PC-9 (cell line): ENCODE measurements around the gene AGTPBP1. TPM values are rescaled to one million over a fixed set of nuclear protein-coding genes. Genes with fewer than 3 reads are reported as not detected.

Experiments
- BruUV-seq: library from RNA; stranded (reverse); fragments of 400-500 nt; replicated peaks from 2 replicates; lab custom pipeline; 2021; lab: Mats Ljungman, UMichigan
- CTCF ChIA-PET: fragments of 300-600 bp; sonication (Branson Sonifier 250); formaldehyde crosslinking; loops from one replicate; lab custom pipeline; 2022; ENCODE audit warnings: antibody characterized with exemption; lab: Charles Lee
- POLR2A ChIA-PET: fragments of 300-600 bp; sonication (Branson Sonifier 250); formaldehyde crosslinking; loops from one replicate; lab custom pipeline; 2022; ENCODE audit warnings: antibody characterized with exemption; ENCODE audit not compliant: unreplicated experiment; lab: Charles Lee
- DNase-seq, 2 experiments: peaks; one replicate each; pipeline versions ENCODE4 v3.0.0 to v3.0.0-alpha.2; 2015 to 2022; ENCODE audit warnings: mixed read lengths in 1 of 2
- H2AFZ ChIP-seq: fragments of 200-600 bp; sonication (generic); 2 replicates; pipeline ENCODE4 v1.8.1; 2017; ENCODE audit warnings: antibody characterized with exemption
- H3F3A ChIP-seq: fragments of 200-600 bp; sonication (generic); 2 replicates; pipeline ENCODE4 v1.8.1; 2017; ENCODE audit warnings: antibody characterized with exemption, mild to moderate bottlenecking, low read depth; ENCODE audit not compliant: insufficient read depth
- H3K27ac ChIP-seq: fragments of 200-600 bp; sonication (generic); 2 replicates; pipeline ENCODE4 v1.6.1; 2016; ENCODE audit warnings: mixed run types
- H3K27me3 ChIP-seq: fragments of 200-600 bp; sonication (generic); 2 replicates; pipeline ENCODE4 v1.6.1; 2016; ENCODE audit warnings: low read depth, mixed run types; ENCODE audit not compliant: insufficient read depth
- H3K36me3 ChIP-seq: fragments of 200-600 bp; sonication (generic); 2 replicates; pipeline ENCODE4 v1.6.1; 2016; ENCODE audit warnings: low read depth, mixed run types
- H3K4me1 ChIP-seq: fragments of 200-600 bp; sonication (generic); replicated peaks from 2 replicates; pipeline ENCODE4 v1.6.1; 2016; ENCODE audit warnings: mixed run types; ENCODE audit not compliant: insufficient read depth
- H3K4me2 ChIP-seq: fragments of 200-600 bp; sonication (generic); 2 replicates; pipeline ENCODE4 v1.6.1; 2017; ENCODE audit warnings: mixed run types
- H3K4me3 ChIP-seq: fragments of 200-600 bp; sonication (generic); 2 replicates; pipeline ENCODE4 v1.6.1; 2016; ENCODE audit warnings: mixed run types
- H3K79me2 ChIP-seq: fragments of 200-600 bp; sonication (generic); 2 replicates; pipeline ENCODE4 v1.6.1; 2017; ENCODE audit warnings: low read depth, mixed run types
- H3K9me2 ChIP-seq: fragments of 200-600 bp; sonication (generic); 2 replicates; pipeline ENCODE4 v1.8.1; 2017; ENCODE audit warnings: mild to moderate bottlenecking; ENCODE audit not compliant: insufficient read depth
- H3K9me3 ChIP-seq: fragments of 200-600 bp; sonication (generic); 2 replicates; pipeline ENCODE4 v1.8.1; 2016; ENCODE audit warnings: low read depth; ENCODE audit not compliant: insufficient read depth
- H4K20me1 ChIP-seq: fragments of 200-600 bp; sonication (generic); 2 replicates; pipeline ENCODE4 v1.8.1; 2017; ENCODE audit not compliant: insufficient read depth
- EZH2 ChIP-seq: fragments of 200-600 bp; sonication (generic); IDR thresholded peaks from 2 replicates; pipeline ENCODE4 v1.8.0; 2017; ENCODE audit warnings: antibody characterized with exemption, low read depth
- intact Hi-C: fragments of 100-400 bp; cut with micrococcal nuclease; formaldehyde crosslinking; loops from one replicate; pipeline ENCODE4 v1.10.0; 2022; ENCODE audit not compliant: unreplicated experiment
- total RNA-seq: library from RNA; stranded (reverse); gene quantifications from 2 replicates; pipeline ENCODE4 v1.2.3, GENCODE V29; 2021
- TF ChIP-seq, protein P1 (sequence below): fragments of 200-600 bp; sonication (generic); conservative IDR thresholded peaks from 2 replicates; pipeline ENCODE4 v1.6.1; 2017; ENCODE audit warnings: mixed run types, antibody characterized with exemption, mild to moderate bottlenecking, moderate library complexity

AGTPBP1 gene
- total RNA-seq, 1 experiment from 2014 or later: 19.8 TPM

DNA sequence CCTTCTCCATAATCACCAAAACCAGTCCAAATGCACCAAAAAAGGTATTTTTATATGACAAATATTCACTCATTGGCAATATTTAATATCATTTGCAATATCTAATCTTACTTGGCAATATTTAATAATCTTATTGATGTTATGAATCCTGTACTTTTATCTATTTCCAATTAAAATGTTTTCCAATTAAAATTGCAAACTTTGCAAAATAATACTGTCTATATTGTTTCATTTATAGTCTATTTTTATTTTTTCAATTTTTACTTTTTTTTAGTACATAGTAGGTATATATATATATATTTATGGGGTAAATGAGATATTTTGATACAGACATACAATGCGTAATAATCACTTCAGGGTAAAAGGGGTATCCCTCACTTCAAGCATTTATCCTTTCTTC lies 109.9 kb downstream of the AGTPBP1 start:
- Histone ChIP-seq H3F3A (no peaks in the 10 kb centered on the region), H2AFZ (no peak overlapping the region), H3K27ac (no peak overlapping the region), H4K20me1 (no peaks in the 10 kb centered on the region), H3K4me1 (no peaks in the 10 kb centered on the region), H3K9me3 (no peaks in the 10 kb centered on the region), H3K79me2 (no peaks in the 10 kb centered on the region), H3K36me3 (no peaks in the 10 kb centered on the region), H3K9me2 (no peaks in the 10 kb centered on the region), H3K27me3 (no peaks in the 10 kb centered on the region), H3K4me2 (no peak overlapping the region), H3K4me3 (no peak overlapping the region)
- CTCF ChIA-PET: no interaction called here
- TF ChIP-seq, protein P1, sequence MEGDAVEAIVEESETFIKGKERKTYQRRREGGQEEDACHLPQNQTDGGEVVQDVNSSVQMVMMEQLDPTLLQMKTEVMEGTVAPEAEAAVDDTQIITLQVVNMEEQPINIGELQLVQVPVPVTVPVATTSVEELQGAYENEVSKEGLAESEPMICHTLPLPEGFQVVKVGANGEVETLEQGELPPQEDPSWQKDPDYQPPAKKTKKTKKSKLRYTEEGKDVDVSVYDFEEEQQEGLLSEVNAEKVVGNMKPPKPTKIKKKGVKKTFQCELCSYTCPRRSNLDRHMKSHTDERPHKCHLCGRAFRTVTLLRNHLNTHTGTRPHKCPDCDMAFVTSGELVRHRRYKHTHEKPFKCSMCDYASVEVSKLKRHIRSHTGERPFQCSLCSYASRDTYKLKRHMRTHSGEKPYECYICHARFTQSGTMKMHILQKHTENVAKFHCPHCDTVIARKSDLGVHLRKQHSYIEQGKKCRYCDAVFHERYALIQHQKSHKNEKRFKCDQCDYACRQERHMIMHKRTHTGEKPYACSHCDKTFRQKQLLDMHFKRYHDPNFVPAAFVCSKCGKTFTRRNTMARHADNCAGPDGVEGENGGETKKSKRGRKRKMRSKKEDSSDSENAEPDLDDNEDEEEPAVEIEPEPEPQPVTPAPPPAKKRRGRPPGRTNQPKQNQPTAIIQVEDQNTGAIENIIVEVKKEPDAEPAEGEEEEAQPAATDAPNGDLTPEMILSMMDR: no peak
- TF ChIP-seq EZH2: no peak
- intact Hi-C loops: no loop called here
- POLR2A ChIA-PET: no interaction called here
- no TSS peak for BruUV-seq
- DNase-seq: no peak

DNA sequence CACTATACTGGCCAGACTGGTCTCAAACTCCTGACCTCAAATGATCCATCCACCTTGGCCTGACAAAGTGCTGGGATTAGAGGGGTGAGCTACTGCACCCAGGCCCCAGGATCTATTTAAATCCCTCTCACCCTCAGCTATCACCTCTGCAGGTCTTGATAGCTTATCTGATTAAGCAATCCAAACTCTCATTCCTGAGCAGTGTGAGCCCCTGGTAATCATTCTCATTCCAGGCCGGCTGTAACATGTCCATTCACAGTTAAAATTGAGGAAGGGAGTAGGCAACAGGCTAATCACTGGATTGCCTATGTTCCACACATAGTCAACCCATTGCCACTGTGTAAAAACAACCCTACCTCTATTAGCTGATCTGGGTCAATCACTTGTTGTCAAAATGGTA lies 111.1 kb downstream of the AGTPBP1 start:
- no peaks in the 10 kb centered on the region for H3K27me3 ChIP-seq
- ChIA-PET CTCF (no interaction called here), POLR2A (no interaction called here)
- H3K36me3 ChIP-seq: no peaks in the 10 kb centered on the region
- no peak overlapping the region for H3K4me2 ChIP-seq
- no TSS peak for BruUV-seq
- H3K9me2 ChIP-seq: no peaks in the 10 kb centered on the region
- no peak overlapping the region for H3K27ac ChIP-seq
- H3K4me1 ChIP-seq: no peaks in the 10 kb centered on the region
- no peaks in the 10 kb centered on the region for H4K20me1 ChIP-seq
- no peaks in the 10 kb centered on the region for H3F3A ChIP-seq
- TF ChIP-seq, protein P1: no peak
- no peak for TF ChIP-seq EZH2
- H3K9me3 ChIP-seq: no peaks in the 10 kb centered on the region
- no peaks in the 10 kb centered on the region for H3K79me2 ChIP-seq
- no peak overlapping the region for H2AFZ ChIP-seq
- no peak overlapping the region for H3K4me3 ChIP-seq
- DNase-seq: no peak
- intact Hi-C loops: no loop called here

DNA sequence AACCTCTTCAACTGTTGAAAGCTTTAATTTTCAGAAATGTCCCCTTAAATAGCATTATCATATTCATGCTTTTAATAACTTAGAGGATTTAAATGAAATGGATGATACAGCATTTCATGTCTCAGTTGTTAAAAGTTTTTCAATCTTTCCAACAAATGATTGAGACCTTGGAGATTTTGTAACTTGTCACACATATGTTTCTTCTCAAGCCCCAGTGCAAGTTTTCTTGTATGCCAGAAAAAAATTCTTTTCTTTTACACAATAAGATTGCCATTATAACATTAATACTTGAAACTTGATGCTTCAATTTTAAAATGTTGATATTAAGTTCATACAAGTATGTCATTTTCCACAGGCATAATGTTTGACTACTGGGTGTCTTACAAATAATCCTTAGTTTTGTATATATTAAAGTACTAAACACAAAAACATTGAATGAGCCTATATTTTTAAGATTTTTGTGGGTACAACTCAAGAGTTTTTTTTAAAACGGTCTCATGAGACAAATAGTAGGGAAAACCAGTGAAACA lies 124.5 kb downstream of the AGTPBP1 start:
- no peaks in the 10 kb centered on the region for H3K27me3 ChIP-seq
- no peak overlapping the region for H3K27ac ChIP-seq
- intact Hi-C loops: loop anchor here (10.0 kb wide), 1 partner anchor 262 kb away; no protein-coding TSS in a partner anchor
- no TSS peak for BruUV-seq
- CTCF ChIA-PET: no interaction called here
- H3K4me2 ChIP-seq: no peak overlapping the region
- no peak overlapping the region for H2AFZ ChIP-seq
- no peak overlapping the region for H3K4me3 ChIP-seq
- TF ChIP-seq EZH2: no peak
- TF ChIP-seq, protein P1: no peak
- H3K9me3 ChIP-seq: no peaks in the 10 kb centered on the region
- POLR2A ChIA-PET: no interaction called here
- no peaks in the 10 kb centered on the region for H3K9me2 ChIP-seq
- no peak for DNase-seq
- H3F3A ChIP-seq: no peaks in the 10 kb centered on the region
- no peaks in the 10 kb centered on the region for H3K36me3 ChIP-seq
- H4K20me1 ChIP-seq: no peaks in the 10 kb centered on the region
- H3K4me1 ChIP-seq: no peaks in the 10 kb centered on the region
- no peaks in the 10 kb centered on the region for H3K79me2 ChIP-seq
